ENCODE results near the gene ACBD3. TPM values are rescaled to one million over a fixed set of nuclear protein-coding genes. Genes with fewer than 3 reads are reported as not detected.

The ACBD3 gene
- total RNA-seq, 2 donors from 2014 or later: 23.4 to 25.9 TPM

DNA sequence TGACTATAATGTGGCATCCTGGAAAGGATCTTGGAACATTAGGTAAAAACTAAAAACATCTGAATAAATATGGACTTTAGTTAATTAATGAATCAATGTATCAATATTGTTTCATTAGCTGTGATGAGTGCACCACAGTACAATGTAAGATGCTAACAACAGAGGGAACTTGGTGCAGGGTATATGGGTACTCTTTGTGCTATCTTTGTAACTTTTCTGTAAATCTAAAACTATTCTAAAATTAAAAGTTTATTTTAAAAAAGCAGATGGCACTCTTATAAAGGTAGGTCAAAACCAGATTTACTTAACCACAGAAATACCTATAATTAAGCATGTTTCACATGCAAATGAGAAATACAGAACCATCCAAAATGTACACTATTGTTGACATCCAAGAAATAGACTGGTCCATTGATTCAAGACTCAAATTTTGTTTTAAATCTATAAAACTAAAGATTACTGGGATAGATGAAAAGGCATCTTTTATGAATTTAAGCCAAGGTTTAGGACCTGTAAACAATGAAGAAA, 38.4 kb downstream of the ACBD3 start:
- Mint-ChIP-seq H3K9me3 (no peaks in the 10 kb centered on the region), H3K27me3 (ENCODE audit: low read depth) (no peaks in the 10 kb centered on the region), H3K36me3 (ENCODE audit: insufficient read depth in 2 of 2) (peaks cover 7 to 11% of the 10 kb centered on the region in 2 donors), H3K4me1 (ENCODE audit: low read depth) (no peaks in the 10 kb centered on the region), H3K27ac (no peak overlapping the region), H3K4me3 (no peak overlapping the region)
- DNase-seq (no peak), ATAC-seq (replicated peaks in 1 of 2) (no peak)

DNA sequence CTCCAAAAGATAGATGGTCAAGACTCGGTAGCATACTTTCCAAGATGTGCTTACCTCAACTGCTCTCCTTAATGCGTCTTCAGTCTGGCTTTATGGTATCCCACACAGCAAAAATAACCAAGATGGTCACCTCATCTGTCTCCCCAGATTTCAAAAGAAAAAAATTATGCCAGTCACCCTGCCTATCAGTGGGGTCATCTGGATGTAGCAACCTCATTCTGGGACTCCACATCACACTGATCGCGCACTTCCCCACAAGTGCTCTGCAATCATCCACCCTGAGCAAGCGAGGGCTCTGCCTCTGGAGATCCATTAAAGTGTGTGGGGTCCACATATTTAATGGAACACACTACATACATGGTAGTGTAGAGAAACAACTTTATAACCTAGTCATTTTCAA, 42.5 kb downstream of the ACBD3 start:
- Mint-ChIP-seq H3K4me3 (no peak overlapping the region), H3K27ac (no peak overlapping the region), H3K27me3 (ENCODE audit: low read depth) (no peaks in the 10 kb centered on the region), H3K36me3 (ENCODE audit: insufficient read depth in 2 of 2) (peaks cover 7 to 11% of the 10 kb centered on the region in 2 donors), H3K4me1 (ENCODE audit: low read depth) (no peaks in the 10 kb centered on the region), H3K9me3 (no peaks in the 10 kb centered on the region)
- ATAC-seq (replicated peaks in 1 of 2) (no peak), DNase-seq (no peak)

- no peak for DNase-seq
- no peaks in the 10 kb centered on the region for H3K9me3 Mint-ChIP-seq
Observed at GRCh38 chr1:226135709-226136108, 50.8 kb downstream of the ACBD3 start.

GRCh38 chr1:226135059-226135651, 51.4 kb downstream of the ACBD3 start:
- H3K27ac Mint-ChIP-seq: no peak overlapping the region
- no peaks in the 10 kb centered on the region for H3K27me3 Mint-ChIP-seq (ENCODE audit: low read depth)
- H3K36me3 Mint-ChIP-seq (ENCODE audit: insufficient read depth in 2 of 2): no peaks in the 10 kb centered on the region
- no peaks in the 10 kb centered on the region for H3K4me1 Mint-ChIP-seq (ENCODE audit: low read depth)
- no peaks in the 10 kb centered on the region for H3K9me3 Mint-ChIP-seq
- H3K4me3 Mint-ChIP-seq: no peak overlapping the region
- DNase-seq (no peak), ATAC-seq (replicated peaks in 1 of 2) (no peak)

More at GRCh38 chr1:226135709-226136108, 50.8 kb downstream of the ACBD3 start:
- no peaks in the 10 kb centered on the region for H3K36me3 Mint-ChIP-seq (ENCODE audit: insufficient read depth in 2 of 2)
- no peak overlapping the region for H3K27ac Mint-ChIP-seq
- ATAC-seq (replicated peaks in 1 of 2): no peak
- no peaks in the 10 kb centered on the region for H3K27me3 Mint-ChIP-seq (ENCODE audit: low read depth)
- H3K4me3 Mint-ChIP-seq: no peak overlapping the region
- H3K4me1 Mint-ChIP-seq (ENCODE audit: low read depth): no peaks in the 10 kb centered on the region

DNA sequence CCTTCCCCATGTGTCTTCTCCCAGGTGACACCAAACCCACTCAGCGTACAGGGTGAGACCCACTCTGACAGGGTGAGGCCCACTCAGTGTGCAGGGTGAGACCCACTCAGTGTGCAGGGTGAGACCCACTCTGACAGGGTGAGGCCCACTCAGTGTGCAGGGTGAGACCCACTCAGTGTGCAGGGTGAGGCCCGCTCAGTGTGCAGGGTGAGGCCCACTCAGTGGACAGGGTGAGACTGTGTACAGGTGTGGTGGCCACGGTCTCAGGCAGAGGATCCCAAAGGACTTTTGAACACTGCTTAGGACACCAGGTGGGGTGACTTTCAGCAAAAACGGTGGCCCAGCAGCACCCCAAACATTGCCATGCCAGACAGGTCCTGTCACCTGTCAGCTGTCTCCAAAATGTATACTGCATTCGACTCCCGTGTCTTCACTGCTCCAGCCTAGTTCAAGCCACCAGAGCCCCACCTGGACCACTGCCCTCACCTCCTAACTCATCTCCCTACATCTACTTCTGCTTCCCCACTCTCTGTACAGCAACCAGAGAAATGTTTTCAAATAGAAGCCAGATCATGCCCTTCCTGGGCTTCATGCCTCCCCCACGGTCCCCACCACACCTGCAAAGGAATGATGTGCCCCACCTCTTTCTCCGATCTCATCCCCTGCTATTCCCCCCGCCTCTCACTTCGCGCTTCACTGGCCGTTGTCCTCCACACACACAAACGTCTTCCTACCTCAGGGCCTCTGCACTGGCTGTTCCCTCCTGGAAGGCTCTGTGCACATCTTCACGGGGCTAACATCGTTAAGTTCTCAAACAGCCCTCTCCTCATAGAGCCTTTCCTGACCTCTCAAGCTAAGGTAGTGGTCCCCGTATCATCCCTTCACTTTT, 52.1 kb downstream of the ACBD3 start:
- peak; percentile 18 for ATAC-seq (replicated peaks in 1 of 2)
- Mint-ChIP-seq H3K9me3 (no peaks in the 10 kb centered on the region), H3K4me3 (no peak overlapping the region), H3K27me3 (ENCODE audit: low read depth) (no peaks in the 10 kb centered on the region), H3K36me3 (ENCODE audit: insufficient read depth in 2 of 2) (no peaks in the 10 kb centered on the region), H3K27ac (no peak overlapping the region), H3K4me1 (ENCODE audit: low read depth) (no peaks in the 10 kb centered on the region)
- DNase-seq: no peak

DNA sequence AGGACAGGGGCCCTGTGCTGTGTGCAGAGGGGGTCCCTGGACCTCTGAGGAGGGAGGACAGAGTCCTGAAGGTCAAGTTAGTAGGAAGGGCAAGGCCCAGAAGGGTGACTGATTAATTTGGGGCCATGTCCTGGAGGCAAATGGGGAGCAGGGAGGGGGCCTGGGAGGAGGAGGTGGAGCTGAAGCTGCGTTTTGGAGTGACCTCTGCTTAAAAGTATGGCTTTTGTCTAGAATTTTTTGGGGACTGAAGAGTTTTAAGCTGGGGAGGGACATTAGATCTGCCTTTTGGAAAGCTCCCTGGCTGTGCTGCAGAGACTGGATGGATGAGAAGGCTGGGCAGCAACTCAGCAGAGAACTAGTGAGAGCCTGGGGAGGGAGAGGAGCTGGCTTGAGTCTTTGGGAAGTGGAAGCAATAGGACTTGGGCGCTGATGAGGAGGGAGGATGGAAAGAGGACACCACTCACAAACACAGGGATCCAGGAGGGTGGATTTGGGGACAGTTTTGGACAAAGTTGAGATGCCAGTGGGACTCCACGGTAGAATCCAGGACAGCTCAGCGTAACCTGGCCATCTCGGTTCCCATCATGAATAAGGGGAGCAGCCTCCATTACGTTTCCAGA, 52.9 kb downstream of the ACBD3 start:
- DNase-seq (no peak), ATAC-seq (replicated peaks in 1 of 2) (peak in 1 of 2 donors; percentile 10)
- Mint-ChIP-seq H3K9me3 (no peaks in the 10 kb centered on the region), H3K27me3 (ENCODE audit: low read depth) (no peaks in the 10 kb centered on the region), H3K4me3 (no peak overlapping the region), H3K4me1 (ENCODE audit: low read depth) (no peaks in the 10 kb centered on the region), H3K27ac (peak overlapping the region; percentile 10), H3K36me3 (ENCODE audit: insufficient read depth in 2 of 2) (no peaks in the 10 kb centered on the region)

GRCh38 chr1:226132728-226133503, 53.6 kb downstream of the ACBD3 start:
- H3K27me3 Mint-ChIP-seq (ENCODE audit: low read depth): no peaks in the 10 kb centered on the region
- peaks cover under 1% of the 10 kb centered on the region for H3K4me1 Mint-ChIP-seq (ENCODE audit: low read depth)
- H3K27ac Mint-ChIP-seq: no peak overlapping the region
- H3K36me3 Mint-ChIP-seq (ENCODE audit: insufficient read depth in 2 of 2): no peaks in the 10 kb centered on the region
- no peaks in the 10 kb centered on the region for H3K9me3 Mint-ChIP-seq
- DNase-seq (no peak), ATAC-seq (replicated peaks in 1 of 2) (no peak)
- no peak overlapping the region for H3K4me3 Mint-ChIP-seq

GRCh38 chr1:226131639-226132038, 54.9 kb downstream of the ACBD3 start:
- DNase-seq: no peak

GRCh38 chr1:226129230-226129629, 57.3 kb downstream of the ACBD3 start:
- H3K27me3 Mint-ChIP-seq (ENCODE audit: low read depth): no peaks in the 10 kb centered on the region

More at GRCh38 chr1:226131639-226132038, 54.9 kb downstream of the ACBD3 start:
- no peaks in the 10 kb centered on the region for H3K36me3 Mint-ChIP-seq (ENCODE audit: insufficient read depth in 2 of 2)
- H3K27ac Mint-ChIP-seq: no peak overlapping the region
- H3K4me3 Mint-ChIP-seq: no peak overlapping the region
- no peaks in the 10 kb centered on the region for H3K27me3 Mint-ChIP-seq (ENCODE audit: low read depth)
- H3K9me3 Mint-ChIP-seq: no peaks in the 10 kb centered on the region
- H3K4me1 Mint-ChIP-seq (ENCODE audit: low read depth): peaks cover 12% of the 10 kb centered on the region
- no peak for ATAC-seq (replicated peaks in 1 of 2)

GRCh38 chr1:226128487-226129075, 58.0 kb downstream of the ACBD3 start:
- Mint-ChIP-seq H3K36me3 (ENCODE audit: insufficient read depth in 2 of 2) (no peaks in the 10 kb centered on the region), H3K27me3 (ENCODE audit: low read depth) (no peaks in the 10 kb centered on the region), H3K9me3 (no peaks in the 10 kb centered on the region), H3K27ac (no peak overlapping the region), H3K4me3 (no peak overlapping the region), H3K4me1 (ENCODE audit: low read depth) (peaks cover 23% of the 10 kb centered on the region)
- ATAC-seq (replicated peaks in 1 of 2): no peak
- DNase-seq: no peak

More at GRCh38 chr1:226129230-226129629, 57.3 kb downstream of the ACBD3 start:
- no peak for DNase-seq
- no peaks in the 10 kb centered on the region for H3K9me3 Mint-ChIP-seq
- no peak overlapping the region for H3K4me3 Mint-ChIP-seq
- no peak overlapping the region for H3K27ac Mint-ChIP-seq
- no peak for ATAC-seq (replicated peaks in 1 of 2)
- H3K36me3 Mint-ChIP-seq (ENCODE audit: insufficient read depth in 2 of 2): no peaks in the 10 kb centered on the region
- H3K4me1 Mint-ChIP-seq (ENCODE audit: low read depth): peaks cover 21% of the 10 kb centered on the region

GRCh38 chr1:226126824-226127569, 59.5 kb downstream of the ACBD3 start:
- DNase-seq (no peak), ATAC-seq (replicated peaks in 1 of 2) (no peak)
- H3K4me3 Mint-ChIP-seq: peak overlapping the region; percentile 38 to 52
- H3K27me3 Mint-ChIP-seq (ENCODE audit: low read depth): no peaks in the 10 kb centered on the region
- no peaks in the 10 kb centered on the region for H3K9me3 Mint-ChIP-seq
- peak overlapping the region; percentile 54 for H3K27ac Mint-ChIP-seq
- H3K36me3 Mint-ChIP-seq (ENCODE audit: insufficient read depth in 2 of 2): no peaks in the 10 kb centered on the region
- peaks cover 35% of the 10 kb centered on the region for H3K4me1 Mint-ChIP-seq (ENCODE audit: low read depth)

DNA sequence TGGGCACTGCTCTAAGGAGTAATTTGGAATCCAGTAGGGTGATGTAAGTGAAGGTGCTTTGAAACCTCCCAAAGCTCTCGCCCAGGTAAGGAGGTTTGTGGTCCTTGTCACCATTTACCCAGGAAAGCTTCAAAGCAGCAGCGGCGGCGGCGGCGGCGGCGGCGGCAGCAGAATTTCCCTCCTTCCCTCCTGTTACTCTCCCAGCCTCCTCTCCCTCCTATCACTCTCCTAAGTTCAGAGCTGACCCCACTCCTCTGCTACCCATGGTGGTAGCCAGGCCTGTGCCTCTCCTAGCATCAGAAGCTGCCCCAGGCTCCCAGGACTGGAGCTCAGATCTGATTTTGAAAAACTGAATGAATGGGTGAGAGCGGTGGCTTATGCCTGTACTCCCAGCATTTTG, 60.7 kb downstream of the ACBD3 start:
- no peak for ATAC-seq (replicated peaks in 1 of 2)
- Mint-ChIP-seq H3K27ac (no peak overlapping the region), H3K9me3 (no peaks in the 10 kb centered on the region), H3K4me3 (no peak overlapping the region), H3K4me1 (ENCODE audit: low read depth) (peaks cover 39% of the 10 kb centered on the region), H3K36me3 (ENCODE audit: insufficient read depth in 2 of 2) (no peaks in the 10 kb centered on the region), H3K27me3 (ENCODE audit: low read depth) (no peaks in the 10 kb centered on the region)
- no peak for DNase-seq

All from activated T-cell treated with anti-CD3 and anti-CD28 coated beads, Interleukin-2, amount 50 U/mL, for 72 hours (primary cell).